Measurements from ENCODE around the gene AHDC1.
"Not testable (repeated sequence)": the region's sequence is repeated elsewhere in the genome, so short reads cannot be mapped to it uniquely, and the experiment has no call there.

Gene AHDC1

DNA sequence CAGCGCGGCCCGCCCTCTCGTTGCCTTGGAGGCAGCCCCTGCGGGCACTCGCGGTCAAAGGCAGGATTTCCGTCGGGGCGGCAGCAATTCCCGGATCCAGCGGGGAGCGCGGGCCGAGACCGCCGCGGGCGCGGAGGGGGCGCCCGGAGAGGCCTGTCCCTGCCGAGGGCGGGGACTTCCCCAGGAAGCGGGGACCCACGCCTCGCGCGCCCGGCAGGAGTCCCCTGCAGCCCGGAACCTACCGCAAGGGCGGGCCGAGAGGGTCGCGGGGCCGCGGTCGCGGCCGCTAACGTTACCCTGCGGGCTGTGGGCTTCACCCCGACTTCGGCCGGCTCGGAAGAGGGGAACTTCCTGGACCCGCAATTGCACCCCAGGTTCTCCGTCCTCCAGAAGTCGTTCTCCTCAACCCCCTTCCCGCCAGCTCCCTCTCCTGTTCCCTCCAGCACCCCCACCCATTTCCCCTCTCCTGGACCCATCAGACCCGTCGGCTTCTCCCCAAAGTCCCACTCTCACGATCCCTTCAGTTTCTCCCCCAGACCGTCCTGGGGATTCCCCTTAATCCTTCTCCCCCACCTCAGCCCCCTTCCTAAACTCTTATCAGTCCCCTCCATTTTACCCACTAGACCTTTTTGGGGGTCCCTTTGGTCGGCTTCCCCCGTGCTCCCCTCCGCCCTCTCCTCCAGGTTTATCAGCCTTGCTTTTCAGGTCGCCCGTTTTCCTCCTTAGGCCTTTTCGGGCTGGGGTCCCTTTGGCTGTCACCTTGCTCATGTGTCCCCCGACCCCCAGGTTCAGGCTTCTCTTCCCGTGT lies 30.4 kb upstream of the AHDC1 start:
- in situ Hi-C loops (cut with HindIII; ENCODE audit: low sequenced_read_pairs) = no loop called here

DNA sequence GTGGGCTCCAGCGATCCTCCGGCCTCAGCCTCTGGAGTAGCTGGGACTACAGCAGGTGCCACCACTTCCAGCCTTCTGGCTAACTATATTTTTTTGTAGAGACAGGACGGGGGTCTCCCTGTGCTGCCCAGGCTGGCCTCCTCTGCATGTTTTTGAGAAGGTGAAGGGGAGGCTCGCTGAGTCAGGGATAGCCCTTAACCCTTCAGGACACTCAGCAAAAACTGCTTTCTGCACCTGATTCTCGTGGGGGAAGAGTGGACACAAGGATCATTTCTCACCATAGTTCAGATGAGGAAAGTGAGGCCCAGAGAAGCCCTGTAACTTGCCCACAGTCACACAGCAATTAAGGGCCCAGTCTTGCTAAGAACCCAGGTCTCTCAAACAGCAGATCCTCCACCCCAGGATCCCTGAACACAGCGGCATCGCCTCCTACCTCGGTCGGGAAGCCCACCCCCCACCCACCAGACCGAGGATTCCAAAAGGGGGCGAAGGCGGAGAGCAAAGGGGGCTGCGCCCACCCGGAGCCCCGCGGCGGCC lies 29.8 kb upstream of the AHDC1 start:
- in situ Hi-C loops (cut with HindIII; ENCODE audit: low sequenced_read_pairs) = no loop called here

DNA sequence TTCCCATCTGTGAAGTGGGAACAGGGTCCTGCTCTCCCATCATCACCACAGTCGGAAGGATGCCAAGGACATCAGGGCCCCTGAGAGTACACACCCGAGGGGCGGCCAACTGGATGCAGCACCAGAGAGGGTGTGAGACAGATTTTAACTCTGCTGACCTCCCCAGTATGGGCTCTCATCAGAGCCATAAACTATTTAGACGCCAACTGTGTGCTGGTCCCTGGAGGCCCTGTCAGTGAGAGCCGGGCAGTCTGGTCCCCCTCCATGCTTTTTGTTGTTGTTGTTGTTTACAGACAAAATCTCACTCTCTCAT lies 29.3 kb upstream of the AHDC1 start:
- in situ Hi-C loops (cut with HindIII; ENCODE audit: low sequenced_read_pairs) = no loop called here

DNA sequence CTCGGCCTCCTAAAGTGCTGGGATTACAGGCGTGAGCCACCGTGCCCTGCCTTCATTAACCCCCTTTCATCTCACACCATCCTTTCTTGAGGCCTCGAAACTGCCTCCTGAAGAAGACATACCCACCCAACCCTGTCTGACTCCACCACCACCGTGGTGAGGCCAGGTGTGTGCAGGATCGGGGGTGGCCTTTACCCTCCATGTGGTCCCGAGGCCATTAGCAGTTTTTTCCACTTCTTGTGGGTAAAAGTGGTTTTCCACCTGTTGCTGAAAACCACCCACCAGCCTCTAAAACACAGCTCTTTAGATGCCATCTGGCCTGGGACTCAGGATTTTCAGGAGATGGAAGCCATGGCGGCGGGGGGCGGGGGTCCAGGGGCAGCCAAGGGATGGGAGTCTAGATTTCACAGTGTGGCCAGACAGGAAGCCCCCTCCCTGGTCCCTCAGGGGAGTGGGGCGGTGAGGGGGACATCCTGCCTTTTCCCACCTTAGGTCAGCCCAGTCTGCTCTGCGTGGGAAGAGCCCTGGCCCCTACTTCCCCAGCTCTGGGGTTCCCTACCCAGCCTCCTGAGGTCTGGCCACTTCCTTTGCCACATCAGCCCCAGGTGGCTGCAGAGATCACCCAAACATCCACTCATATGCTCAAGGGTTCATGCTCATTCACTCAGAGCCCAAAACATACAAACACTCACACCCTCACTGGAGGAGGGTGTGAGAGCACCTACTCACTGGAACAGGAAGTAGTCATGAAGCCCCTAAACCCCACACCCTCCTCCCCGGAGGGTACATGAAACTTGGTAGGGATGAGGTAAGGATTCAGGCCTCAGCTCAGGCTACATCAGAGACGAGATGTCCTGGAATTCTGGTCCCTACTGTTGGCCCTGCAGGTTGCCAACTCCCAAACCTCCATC lies 28.7 kb upstream of the AHDC1 start:
- in situ Hi-C loops (cut with HindIII; ENCODE audit: low sequenced_read_pairs) = no loop called here

DNA sequence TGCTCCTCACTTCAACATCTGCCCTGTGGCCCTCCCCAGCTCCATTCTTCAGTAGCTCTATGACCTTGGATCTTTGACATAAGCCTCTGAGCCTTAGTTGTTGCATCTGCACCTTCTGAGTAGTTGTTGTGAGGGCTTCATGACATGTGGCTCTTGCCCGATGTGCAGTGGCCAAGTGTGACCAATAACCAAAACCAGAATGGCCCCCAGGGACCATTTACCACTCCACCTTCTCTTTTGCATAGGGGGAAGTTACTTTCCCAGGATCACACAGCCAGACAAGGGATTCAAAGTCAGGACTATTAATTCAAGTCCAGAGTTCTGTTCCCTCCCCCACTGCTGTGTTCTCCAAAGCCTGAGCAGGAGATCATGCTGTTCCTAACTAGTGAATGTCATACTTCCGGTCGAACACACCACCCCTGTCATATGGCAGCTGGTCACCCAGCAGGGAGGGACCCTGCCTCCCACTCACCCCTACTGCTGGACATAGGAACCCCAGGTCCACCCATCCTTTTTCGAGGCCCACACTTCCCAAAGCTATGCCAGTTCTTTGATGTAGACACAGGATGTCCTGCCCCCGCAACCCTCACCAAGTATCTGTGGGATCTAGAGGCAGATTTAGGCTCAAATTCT lies 27.0 kb upstream of the AHDC1 start:
- in situ Hi-C loops (cut with HindIII; ENCODE audit: low sequenced_read_pairs) = no loop called here

DNA sequence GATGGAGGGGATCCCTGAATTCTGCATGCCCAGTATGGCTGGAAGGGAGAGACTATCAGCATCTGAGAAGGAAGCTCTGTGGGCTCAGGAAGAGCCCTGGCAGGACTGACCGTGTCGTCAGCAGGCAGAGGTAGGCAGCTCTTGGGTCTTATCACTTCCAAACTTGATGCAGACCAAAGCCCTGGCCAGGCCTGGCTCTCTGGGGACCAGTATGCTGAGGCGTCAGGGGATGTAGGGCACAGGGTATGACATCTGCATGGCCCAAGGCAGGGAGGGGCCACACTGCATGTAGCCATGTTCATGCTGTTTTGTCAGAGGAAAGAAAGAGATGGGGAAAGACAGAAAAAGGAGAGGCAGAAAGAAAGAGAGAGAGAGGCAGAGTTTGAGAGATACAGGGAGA lies 24.8 kb upstream of the AHDC1 start:
- in situ Hi-C loops (cut with HindIII; ENCODE audit: low sequenced_read_pairs) = no loop called here

DNA sequence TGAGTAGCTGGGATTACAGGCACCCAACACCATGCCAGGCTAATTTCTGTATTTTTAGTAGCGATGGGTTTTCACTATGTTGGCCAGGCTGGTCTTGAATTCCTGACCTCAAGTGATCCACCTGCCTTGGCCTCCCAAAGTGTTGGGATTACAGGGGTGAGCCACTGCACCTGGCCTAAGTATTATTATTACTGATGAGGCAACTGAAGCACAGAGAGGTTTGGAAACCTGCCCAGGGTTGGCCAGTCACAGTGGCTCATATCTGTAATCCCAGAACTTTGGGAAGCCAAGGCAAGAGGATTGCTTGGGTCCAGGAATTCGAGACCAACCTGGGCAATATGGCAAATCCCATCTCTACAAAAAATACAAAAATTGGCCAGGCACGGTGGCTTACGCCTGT lies 23.8 kb upstream of the AHDC1 start:
- in situ Hi-C loops (cut with HindIII; ENCODE audit: low sequenced_read_pairs) = not testable (repeated sequence)

DNA sequence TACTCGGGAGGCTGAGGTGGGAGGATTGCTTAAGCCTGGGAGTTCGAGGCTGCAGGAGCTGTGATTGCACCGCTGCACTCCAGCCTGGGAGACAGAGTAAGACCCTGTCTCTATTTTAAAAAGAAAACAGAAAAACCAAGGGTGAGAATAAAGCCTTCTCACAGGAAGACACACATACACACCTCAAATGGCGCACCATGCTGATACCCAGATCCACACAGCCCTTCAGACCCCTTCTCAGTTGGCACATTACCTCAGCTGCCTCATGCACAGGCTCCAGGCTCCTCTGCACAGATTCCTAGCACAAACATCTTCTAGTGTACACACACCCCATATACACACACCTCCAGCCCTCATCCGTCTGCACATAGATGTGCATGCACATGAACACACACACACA lies 23.1 kb upstream of the AHDC1 start:
- in situ Hi-C loops (cut with HindIII; ENCODE audit: low sequenced_read_pairs) = no loop called here

DNA sequence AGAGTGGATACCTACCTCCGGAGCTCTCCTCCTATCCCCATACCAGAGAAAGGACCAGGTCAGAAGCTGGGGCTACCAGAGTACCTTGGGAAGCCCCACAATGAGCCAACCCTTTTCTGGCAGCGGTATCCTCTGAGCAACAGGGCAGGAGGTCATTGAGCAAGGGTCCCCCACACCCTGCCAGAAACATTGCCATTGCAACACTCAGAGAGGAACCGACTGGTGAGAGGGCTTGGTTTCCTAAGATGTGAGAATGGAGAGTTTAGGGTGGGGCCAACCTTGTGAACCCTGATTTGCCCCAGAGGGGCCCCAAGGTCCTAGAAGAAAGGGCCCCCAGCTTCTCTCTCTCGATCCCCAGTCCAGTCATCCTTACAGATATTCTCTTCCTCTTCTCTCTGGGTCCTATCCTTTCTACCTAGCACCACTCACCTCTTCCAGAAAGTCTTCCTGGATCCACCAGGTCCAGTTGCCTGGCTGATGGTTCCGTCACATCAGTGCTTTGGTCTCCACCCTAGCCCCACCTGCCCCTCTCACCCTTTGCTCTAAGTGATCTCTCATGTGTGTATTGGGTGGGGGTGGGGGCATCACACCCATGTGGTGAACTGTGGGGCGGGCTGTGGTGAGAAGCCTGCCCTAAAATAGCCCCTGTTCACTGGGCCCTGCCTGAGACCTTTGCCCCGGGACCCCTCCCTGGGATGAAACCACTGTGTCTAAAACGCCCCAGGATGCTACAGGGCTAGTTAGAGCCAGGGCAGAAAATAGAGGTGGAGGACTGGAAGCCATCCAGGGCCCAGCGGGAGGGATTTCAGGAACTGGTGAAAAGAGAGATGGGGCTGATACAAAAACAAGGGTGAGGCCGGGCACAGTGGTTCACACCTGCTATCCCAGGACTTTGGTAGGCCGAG lies 22.3 kb upstream of the AHDC1 start:
- in situ Hi-C loops (cut with HindIII; ENCODE audit: low sequenced_read_pairs) = no loop called here

DNA sequence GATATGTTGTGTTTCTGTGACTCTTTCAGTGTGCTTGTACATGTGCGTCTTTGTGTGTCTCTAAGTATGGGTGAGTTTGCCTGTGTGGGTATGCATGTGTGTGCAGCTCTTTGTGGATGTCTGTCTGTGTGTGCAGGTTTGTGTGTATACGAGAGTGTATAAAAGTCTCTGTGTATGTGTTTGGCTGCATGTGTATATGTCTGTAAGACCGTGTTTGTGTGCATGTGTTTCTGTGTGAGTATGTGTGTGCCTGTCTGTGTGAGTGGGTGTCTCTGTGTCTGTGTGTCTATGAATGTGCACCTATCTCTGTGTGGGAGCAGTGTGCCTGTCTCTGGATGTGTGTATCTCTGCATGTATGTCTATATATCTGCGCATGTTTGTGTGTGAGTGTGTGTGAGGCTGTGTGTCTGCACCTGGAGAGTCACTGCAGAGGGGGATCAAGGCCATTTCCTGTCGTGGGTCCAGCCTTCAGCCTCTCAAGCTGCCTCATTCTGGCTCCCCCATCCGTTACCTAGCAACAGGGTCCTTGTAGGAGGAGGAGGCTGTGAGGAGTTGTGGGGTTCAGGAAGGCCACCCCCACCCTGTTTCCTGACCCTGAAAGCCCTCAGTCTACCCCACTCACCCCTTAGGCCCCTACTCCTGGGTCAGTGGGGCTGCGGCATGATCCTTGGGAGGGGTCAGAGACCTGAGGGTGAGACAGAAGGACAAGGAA lies 20.7 kb upstream of the AHDC1 start:
- in situ Hi-C loops (cut with HindIII; ENCODE audit: low sequenced_read_pairs) = no loop called here

DNA sequence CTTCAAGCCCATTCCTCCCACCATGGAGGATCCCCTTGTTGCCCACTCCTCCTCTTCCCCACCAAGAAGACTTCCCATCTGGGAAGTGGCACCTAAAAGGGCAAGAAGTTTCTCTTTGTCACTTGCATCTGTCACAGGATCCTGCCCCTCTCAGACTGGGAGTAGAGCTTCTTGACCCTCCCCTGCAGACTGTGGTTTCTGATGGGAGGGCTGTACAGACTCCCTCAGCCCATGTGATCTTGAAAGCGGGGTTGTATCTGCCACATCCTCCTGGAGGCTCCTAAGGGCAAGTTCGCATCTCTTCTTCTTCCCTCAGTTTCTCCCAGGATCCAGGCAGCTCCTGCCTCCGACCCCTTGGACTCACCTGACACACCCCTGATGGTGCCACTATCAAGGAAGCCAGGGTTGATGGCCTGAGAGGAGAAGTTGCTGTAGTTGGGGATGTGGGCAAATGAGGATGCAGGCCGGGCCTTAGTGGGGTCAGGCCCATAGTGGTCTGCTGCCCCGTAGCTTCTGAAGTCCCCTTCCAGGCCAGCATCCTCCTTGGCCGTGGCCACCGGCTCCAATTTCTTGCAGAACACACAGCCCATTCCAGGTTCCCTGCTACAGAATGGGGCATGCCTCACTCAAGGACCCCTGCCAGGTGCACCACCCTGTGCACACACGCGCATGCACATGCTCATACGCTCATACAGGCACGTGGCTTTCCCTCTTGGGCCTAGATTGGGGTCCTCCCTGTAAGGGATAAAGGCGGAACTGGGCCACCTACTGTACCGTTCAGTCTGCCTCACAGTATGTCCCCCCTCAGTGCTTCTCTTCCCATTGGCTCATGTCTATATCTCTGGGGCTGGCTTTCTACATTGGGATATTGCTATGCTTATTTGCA lies 19.6 kb upstream of the AHDC1 start:
- in situ Hi-C loops (cut with HindIII; ENCODE audit: low sequenced_read_pairs) = no loop called here

DNA sequence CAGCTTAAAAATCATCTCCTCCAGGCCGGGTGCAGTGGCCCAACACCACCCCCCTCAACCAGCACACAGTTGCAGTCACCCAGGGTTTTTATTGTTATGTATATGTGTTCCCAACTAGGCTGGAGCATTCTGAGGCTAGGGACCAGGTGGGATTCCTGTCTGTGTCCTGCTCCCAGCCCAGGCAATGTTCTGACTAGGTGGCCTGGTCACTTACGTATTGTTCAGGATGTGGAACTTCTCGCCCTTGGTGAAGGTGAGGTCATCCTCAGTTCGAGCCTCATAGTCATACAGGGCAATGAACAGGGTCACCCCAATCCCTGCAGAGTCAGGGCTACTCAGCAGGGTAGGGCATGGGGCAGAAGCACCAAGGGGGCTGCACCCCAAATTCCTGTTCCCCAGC lies 18.9 kb upstream of the AHDC1 start:
- in situ Hi-C loops (cut with HindIII; ENCODE audit: low sequenced_read_pairs) = no loop called here

DNA sequence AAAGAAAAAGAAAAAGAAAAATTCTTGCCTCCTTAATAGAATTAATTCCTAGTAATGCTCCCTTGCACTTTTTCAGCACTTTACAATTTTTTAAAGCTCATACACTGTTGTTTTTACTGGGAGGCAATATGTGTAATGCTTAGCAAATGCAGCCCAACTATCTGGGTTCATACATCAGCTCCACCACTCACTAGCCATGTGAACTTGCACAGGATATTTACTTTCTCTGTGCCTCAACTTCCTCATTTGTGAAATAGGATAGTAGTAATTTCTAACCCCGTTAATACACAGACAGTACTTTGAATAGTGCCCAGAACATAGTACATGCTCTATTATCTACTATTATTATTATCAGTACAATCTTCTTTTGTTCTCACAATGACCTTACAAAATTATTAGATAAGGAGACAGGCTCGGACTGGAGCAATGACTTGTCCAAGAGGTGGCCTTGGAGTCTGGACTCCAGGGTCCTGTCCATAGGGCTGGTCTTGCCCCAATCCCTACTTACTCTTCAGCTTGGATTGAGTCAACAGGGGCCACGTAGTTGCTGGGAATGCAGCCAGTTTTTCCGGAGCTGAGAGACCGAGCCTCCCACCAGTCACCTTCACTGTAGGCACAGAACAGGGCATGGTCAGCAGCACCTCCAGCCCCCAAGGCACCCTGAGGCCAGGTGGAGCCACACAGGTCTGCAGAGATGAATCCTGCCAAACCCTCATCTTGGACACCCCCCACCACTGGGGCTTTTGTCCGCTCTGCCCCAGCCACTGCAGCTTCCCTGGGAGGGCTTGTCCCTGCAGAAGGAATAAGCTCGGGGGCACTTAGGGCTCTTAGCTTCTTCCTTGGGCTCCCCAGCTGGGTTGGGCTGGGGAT lies 17.3 kb upstream of the AHDC1 start:
- in situ Hi-C loops (cut with HindIII; ENCODE audit: low sequenced_read_pairs) = no loop called here

DNA sequence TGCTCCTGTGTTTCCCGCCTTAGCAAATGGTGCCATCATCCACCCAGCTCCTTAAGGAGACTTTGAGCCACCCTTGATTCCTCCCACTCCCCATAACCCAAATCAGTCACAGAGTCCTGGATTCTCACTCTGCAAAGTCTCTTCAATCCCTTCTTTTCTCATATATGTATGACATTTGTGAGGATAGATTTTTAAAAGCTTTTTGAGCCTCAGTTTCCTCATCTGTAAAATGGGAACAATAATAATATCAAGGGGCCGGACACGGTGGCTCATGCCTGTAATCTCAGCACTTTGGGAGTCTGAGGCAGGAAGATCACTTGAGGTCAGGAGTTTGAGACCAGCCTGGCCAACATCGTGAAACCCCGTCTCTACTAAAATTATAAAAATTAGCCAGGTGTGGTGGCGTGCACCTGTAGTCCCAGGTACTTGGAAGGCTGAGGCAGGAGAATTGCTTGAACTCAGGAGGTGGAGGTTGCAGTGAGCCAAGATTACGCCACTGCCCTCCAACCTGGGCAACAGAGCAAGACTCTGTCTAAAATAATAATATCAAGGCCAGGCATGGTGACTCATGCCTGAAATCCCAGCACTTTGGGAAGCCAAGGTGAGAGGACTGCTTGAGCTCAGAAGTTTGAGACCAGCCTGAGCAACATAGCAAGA lies 16.0 kb upstream of the AHDC1 start:
- in situ Hi-C loops (cut with HindIII; ENCODE audit: low sequenced_read_pairs) = not testable (repeated sequence)

DNA sequence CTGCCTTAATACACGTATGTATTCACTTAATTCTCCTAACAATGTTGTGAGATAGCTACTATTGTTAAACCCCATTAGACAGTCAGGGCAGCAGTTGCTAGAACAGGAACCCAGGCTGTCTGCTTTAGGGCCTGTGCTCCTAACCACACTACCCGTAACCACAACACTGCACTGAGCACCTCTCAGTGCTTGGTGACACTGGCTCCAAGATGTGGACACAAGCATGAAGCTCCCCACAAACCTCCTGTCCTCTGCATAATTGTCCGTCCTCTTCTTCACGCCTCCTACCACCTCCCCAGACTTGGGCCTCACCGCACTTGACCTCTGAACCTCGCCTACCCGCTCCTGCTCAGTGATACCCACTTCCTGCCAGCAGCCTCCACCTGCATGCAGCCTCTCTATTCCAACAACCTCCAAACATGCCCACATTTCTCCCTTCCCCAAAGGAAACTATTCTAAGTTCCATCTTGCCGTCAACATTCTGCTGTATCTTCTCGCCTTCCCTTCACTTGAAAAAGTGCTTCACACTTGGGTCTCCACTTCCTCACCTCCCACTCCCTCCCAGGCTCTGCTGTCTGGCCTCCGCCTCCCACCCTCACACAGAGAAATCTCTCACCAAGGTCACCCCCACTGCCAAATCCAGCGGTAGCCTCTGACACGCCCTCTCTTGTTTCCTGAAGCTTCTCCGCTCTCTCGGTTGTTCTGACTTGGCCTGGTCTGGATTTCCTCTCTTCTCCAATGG lies 14.6 kb upstream of the AHDC1 start:
- in situ Hi-C loops (cut with HindIII; ENCODE audit: low sequenced_read_pairs) = no loop called here

DNA sequence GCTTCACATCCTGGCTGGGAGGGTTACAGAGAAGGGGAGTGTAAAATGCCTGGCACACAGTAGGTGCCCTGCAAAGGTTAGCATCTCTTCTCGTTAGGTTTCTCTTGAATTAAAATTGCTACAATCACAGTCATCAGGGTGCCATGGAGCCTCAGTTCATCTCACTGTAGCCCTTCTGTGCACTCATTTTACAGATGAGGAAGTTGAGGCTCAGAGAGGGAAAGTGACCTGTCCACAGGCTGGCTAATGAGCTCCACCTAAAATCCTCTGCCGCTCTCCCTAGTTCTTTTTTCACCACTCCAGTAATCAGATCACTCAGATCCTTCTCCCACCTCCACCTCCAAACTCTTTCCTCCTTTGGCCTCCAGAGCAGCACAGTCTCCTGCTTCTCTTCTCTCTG lies 13.5 kb upstream of the AHDC1 start:
- in situ Hi-C loops (cut with HindIII; ENCODE audit: low sequenced_read_pairs) = no loop called here

DNA sequence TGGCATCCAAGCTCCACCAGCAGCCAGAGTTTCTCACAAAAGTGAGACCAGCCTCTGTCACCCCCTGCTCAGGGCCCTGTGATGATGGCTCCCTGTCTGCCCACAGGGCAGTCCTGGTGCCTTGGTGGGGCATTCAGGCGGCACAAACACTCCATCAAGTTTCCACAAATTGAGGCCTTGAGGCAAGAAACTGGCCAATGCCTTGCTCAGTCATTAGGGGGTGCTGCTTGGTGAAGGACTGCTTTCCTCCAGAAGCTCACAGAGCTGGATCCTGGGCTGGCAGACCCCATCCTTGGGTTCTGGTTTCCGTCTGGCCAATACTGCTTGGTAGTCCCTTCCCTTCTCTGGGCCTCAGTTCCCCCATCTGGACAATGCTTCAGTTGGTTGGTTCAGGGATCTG lies 12.5 kb upstream of the AHDC1 start:
- in situ Hi-C loops (cut with HindIII; ENCODE audit: low sequenced_read_pairs) = no loop called here

All from DLD1 (cell line).